ENCODE measurements around the gene THBS2.

The THBS2 gene

DNA sequence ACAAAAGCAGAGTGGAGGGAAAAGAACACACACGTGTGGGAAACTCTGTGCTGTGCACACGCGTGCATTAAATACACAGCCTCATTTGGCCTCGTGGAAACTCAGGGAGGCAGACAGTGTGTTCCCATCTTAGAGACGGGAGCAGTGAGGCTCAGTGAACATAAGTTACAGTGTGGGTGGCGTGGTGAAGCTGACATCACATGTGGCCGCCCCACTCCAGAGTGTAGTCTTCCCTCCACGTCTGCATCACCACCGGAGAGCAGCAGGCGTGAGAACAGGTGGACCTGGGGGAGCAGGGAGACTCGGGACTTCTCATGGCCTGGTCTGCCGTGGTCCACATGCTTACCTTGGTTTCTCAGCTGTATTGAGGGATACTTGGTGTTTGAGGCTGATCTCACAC is 51.7 kb downstream of the THBS2 start:
- no peaks in the 10 kb centered on the region for H3K27me3 ChIP-seq (ENCODE audit: insufficient read depth, low read length, poor library complexity, severe bottlenecking)
- H3K4me2 ChIP-seq (ENCODE audit: low read depth, low read length, poor library complexity, severe bottlenecking) = no peak overlapping the region
- no peaks in the 10 kb centered on the region for H4K20me1 ChIP-seq (ENCODE audit: insufficient read depth, low read length, poor library complexity, severe bottlenecking)
- no peak overlapping the region for H3K4me3 ChIP-seq (ENCODE audit: low read length, poor library complexity, severe bottlenecking)
- H3K36me3 ChIP-seq (ENCODE audit: insufficient read depth, low read length) = no peaks in the 10 kb centered on the region
- TF ChIP-seq EZH2phosphoT487 (IDR thresholded peaks at IDR 0.05; ENCODE audit: borderline replicate concordance) = no peak
- TF ChIP-seq, protein P1, sequence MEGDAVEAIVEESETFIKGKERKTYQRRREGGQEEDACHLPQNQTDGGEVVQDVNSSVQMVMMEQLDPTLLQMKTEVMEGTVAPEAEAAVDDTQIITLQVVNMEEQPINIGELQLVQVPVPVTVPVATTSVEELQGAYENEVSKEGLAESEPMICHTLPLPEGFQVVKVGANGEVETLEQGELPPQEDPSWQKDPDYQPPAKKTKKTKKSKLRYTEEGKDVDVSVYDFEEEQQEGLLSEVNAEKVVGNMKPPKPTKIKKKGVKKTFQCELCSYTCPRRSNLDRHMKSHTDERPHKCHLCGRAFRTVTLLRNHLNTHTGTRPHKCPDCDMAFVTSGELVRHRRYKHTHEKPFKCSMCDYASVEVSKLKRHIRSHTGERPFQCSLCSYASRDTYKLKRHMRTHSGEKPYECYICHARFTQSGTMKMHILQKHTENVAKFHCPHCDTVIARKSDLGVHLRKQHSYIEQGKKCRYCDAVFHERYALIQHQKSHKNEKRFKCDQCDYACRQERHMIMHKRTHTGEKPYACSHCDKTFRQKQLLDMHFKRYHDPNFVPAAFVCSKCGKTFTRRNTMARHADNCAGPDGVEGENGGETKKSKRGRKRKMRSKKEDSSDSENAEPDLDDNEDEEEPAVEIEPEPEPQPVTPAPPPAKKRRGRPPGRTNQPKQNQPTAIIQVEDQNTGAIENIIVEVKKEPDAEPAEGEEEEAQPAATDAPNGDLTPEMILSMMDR (conservative IDR thresholded peaks at IDR 0.05; ENCODE audit: low read length) = no peak
- H3K9ac ChIP-seq (ENCODE audit: low read depth, low read length, poor library complexity, severe bottlenecking) = no peak overlapping the region
- H3K9me2 ChIP-seq (replicated peaks; ENCODE audit: low read depth, low read length) = no peaks in the 10 kb centered on the region
- H3K79me2 ChIP-seq (ENCODE audit: insufficient read depth, low read length) = no peaks in the 10 kb centered on the region
- H2AFZ ChIP-seq (ENCODE audit: low read length) = no peak overlapping the region
- H3K4me1 ChIP-seq (ENCODE audit: insufficient read depth, low read length, poor library complexity, severe bottlenecking) = no peaks in the 10 kb centered on the region
- peaks cover 3% of the 10 kb centered on the region; the same call in 1 of the 2 replicates for H3K9me3 ChIP-seq (ENCODE audit: insufficient read depth, low read depth, low read length)
- H3F3A ChIP-seq (ENCODE audit: low read depth) = no peaks in the 10 kb centered on the region

DNA sequence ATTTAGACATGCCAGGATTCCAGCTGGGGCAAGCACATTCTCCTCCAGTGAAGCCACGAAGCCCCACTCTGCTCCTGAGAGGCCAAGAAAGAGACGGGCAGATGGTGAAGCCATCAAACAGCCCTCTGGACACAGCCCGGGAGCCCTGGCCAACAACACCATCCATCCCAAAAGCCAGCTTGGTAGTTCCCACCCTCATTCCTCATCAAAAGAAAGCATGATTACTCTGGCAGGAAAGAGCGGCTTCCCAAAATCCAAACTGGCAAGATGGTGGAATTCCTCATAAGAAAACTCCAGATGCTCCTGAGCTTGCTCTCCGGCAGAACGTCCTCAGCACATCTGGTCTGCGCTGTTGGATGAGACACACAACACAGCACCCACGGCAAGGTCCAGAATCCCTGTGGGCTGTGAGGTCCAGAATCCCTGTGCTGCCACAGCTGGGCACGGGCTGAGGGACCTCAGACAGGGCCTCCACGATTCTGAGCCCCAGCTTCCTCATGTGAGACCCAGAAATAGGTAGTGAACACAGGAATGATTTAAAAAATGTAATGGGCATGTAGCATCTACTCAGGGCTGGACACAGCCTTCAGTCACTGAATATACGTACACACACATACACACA is 52.6 kb downstream of the THBS2 start:
- Histone ChIP-seq H4K20me1 (ENCODE audit: insufficient read depth, low read length, poor library complexity, severe bottlenecking) (no peaks in the 10 kb centered on the region), H3K36me3 (ENCODE audit: insufficient read depth, low read length) (no peaks in the 10 kb centered on the region), H3K79me2 (ENCODE audit: insufficient read depth, low read length) (no peaks in the 10 kb centered on the region), H3K9ac (ENCODE audit: low read depth, low read length, poor library complexity, severe bottlenecking) (no peak overlapping the region), H3K4me3 (ENCODE audit: low read length, poor library complexity, severe bottlenecking) (no peak overlapping the region), H3K9me3 (ENCODE audit: insufficient read depth, low read depth, low read length) (peaks cover 3% of the 10 kb centered on the region; the same call in 1 of the 2 replicates), H3K9me2 (replicated peaks; ENCODE audit: low read depth, low read length) (no peaks in the 10 kb centered on the region), H3F3A (ENCODE audit: low read depth) (no peaks in the 10 kb centered on the region), H3K4me1 (ENCODE audit: insufficient read depth, low read length, poor library complexity, severe bottlenecking) (no peaks in the 10 kb centered on the region), H3K4me2 (ENCODE audit: low read depth, low read length, poor library complexity, severe bottlenecking) (no peak overlapping the region), H2AFZ (ENCODE audit: low read length) (no peak overlapping the region), H3K27me3 (ENCODE audit: insufficient read depth, low read length, poor library complexity, severe bottlenecking) (no peaks in the 10 kb centered on the region)
- TF ChIP-seq, protein P1 (conservative IDR thresholded peaks at IDR 0.05; ENCODE audit: low read length) = no peak
- TF ChIP-seq EZH2phosphoT487 (IDR thresholded peaks at IDR 0.05; ENCODE audit: borderline replicate concordance) = no peak

DNA sequence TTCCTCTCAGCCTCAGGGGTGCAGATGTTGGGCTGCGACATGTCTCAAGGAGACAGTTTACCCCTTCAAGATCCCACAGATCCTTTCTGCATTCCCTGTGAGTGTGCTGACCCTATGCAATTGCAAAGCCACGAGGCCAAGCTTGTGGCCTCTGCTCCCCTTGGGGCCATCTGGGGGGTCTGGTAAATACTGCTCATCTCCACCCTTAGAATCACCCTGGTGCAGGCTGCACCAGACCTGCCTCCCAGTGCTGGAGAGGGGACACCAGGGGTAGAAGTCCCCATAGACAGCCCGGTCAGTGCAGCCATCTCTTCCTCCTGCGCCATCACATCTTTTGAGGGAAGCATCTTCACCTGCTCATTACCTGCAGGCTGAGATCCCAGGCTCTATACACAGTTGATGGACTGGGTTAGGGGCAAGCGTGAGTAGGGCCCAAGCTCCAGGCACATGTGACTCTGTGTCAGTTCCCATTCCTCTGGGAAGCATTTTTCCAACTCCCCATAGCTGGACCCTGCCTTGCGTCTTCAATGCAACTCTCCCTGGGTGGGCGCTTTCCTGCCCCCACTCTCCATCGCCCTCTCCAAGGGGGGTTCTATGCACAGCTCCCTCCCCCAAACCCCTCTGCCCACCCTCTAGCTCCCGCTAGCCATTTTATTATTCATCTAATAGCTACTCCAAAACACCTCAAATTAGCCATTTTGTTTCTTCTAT is 53.9 kb downstream of the THBS2 start:
- Histone ChIP-seq H3K9me2 (replicated peaks; ENCODE audit: low read depth, low read length) (no peaks in the 10 kb centered on the region), H3K79me2 (ENCODE audit: insufficient read depth, low read length) (no peaks in the 10 kb centered on the region), H3K27me3 (ENCODE audit: insufficient read depth, low read length, poor library complexity, severe bottlenecking) (no peaks in the 10 kb centered on the region), H4K20me1 (ENCODE audit: insufficient read depth, low read length, poor library complexity, severe bottlenecking) (no peaks in the 10 kb centered on the region), H3K9ac (ENCODE audit: low read depth, low read length, poor library complexity, severe bottlenecking) (no peak overlapping the region), H2AFZ (ENCODE audit: low read length) (no peak overlapping the region), H3K9me3 (ENCODE audit: insufficient read depth, low read depth, low read length) (peaks cover 3% of the 10 kb centered on the region; the same call in 1 of the 2 replicates), H3K36me3 (ENCODE audit: insufficient read depth, low read length) (no peaks in the 10 kb centered on the region), H3K4me1 (ENCODE audit: insufficient read depth, low read length, poor library complexity, severe bottlenecking) (no peaks in the 10 kb centered on the region), H3F3A (ENCODE audit: low read depth) (no peaks in the 10 kb centered on the region), H3K4me2 (ENCODE audit: low read depth, low read length, poor library complexity, severe bottlenecking) (no peak overlapping the region), H3K4me3 (ENCODE audit: low read length, poor library complexity, severe bottlenecking) (no peak overlapping the region)
- TF ChIP-seq EZH2phosphoT487 (IDR thresholded peaks at IDR 0.05; ENCODE audit: borderline replicate concordance) = no peak
- TF ChIP-seq, protein P1 (conservative IDR thresholded peaks at IDR 0.05; ENCODE audit: low read length) = no peak
